Measurements from ENCODE around the gene FXYD6. TPM values are rescaled to one million over a fixed set of nuclear protein-coding genes. Genes with fewer than 3 reads are reported as not detected.

Gene FXYD6
- total and polyA plus RNA-seq, 9 of the 15 experiments (the other 6 are each of a cell fraction or from before 2014, with no cell fraction given): 0.07 to 0.35 TPM; not detected in 7

DNA sequence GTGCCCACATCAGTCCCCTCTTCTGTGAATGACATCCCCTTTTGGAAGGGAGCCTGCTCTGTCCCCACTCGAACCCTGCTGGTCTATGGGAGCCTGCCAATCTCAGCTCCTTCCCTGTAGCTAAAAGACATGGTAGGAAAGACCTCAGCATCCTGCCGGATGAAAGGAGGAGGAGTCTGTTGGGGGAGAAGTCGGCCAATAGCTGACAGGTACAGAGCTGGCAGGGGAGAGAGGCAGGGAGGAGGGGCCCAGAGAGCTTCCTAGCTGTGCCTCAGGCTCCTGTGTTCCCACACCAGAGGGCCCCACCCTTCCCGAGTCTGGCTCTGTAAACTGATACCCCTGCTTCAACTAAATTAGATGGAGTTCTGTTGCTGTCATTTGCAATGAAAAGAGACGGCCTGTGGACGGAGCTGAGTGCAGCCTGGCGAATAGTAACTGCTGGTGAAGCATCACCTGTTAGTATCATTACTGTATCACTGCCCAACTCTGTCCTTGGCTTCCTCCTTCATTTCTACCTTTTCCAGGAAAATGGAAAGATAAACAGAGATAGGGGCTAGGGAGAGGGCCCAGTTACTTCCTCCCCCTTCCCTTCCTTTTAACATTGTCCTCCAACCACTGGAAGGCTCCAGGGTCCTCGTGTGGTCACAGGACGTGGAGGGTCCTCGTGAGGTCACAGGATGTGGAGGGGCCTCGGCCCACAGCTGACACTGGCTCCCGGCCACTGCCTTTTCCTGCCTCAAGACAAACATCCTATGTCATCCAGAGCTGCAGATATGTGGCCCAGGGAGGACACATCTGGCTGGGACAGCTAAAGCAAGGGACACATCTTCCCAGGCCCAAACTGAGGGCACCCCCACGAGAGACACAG, 15.1 kb downstream of the FXYD6 start:
- H3K9me3 ChIP-seq (replicated peaks; ENCODE audit: control insufficient read depth, insufficient read depth, low read depth, low read length): no peaks in the 10 kb centered on the region
- no peaks in the 10 kb centered on the region for H3K9me1 ChIP-seq (ENCODE audit: control insufficient read depth, insufficient read depth, low read length)
- CTCF ChIA-PET (ENCODE audit: low intra/inter-chr PET ratio): no interaction called here
- no peaks in the 10 kb centered on the region for H3K4me1 ChIP-seq (replicated peaks in 1 of 2; ENCODE audit: control insufficient read depth in 2 of 2, insufficient read depth in 2 of 2, low read length in 2 of 2)
- peak overlapping the region in 1 of 2 experiments; percentile 1; a peak in 1 of 4 replicates for H3K9ac ChIP-seq (ENCODE audit: insufficient read depth in 1 of 2, low read depth in 2 of 2, low read length in 2 of 2)
- in situ Hi-C loops (cut with MboI): no loop called here
- WGBS (ENCODE audit: insufficient coverage, low coverage, missing lambda C conversion rate): 3% methylated on average over 13 of the region's 13 CpGs
- 0 out of 2 replicates have a peak, but pooled peaks cover 3% of the 10 kb centered on the region for H4K20me1 ChIP-seq (replicated peaks; ENCODE audit: control insufficient read depth, insufficient read depth, low read length)
- no TSS peak for BruUV-seq (replicated peaks)
- peak; percentile 81 for ATAC-seq
- no peak overlapping the region for H3K4me3 ChIP-seq
- no peak overlapping the region for H3K27ac ChIP-seq (ENCODE audit: extremely low read depth, low read depth, low read length)
- H2AFZ ChIP-seq (ENCODE audit: low read depth, low read length): no peak overlapping the region
- no peaks in the 10 kb centered on the region for H3K79me2 ChIP-seq (ENCODE audit: control insufficient read depth, insufficient read depth, low read length)
- no peak for FAIRE-seq
- no peak overlapping the region for H3K4me2 ChIP-seq (ENCODE audit: insufficient read depth, low read length)
- no peaks in the 10 kb centered on the region for H3K36me3 ChIP-seq (ENCODE audit: control insufficient read depth, insufficient read depth, low read length)
- peaks cover 15 to 66% of the 10 kb centered on the region in 2 experiments; a peak in 4 of 5 replicates for H3K27me3 ChIP-seq (ENCODE audit: control insufficient read depth in 2 of 2, insufficient read depth in 2 of 2, low read length in 2 of 2)
- peak in 1 of 4 experiments; percentile 19 for DNase-seq (ENCODE audit: extremely low read depth in 1 of 4, low spot score in 3 of 4)
- intact Hi-C loops (cut with micrococcal nuclease): no loop called here
- POLR2A ChIA-PET: interaction anchor here (0.7 to 1.8 kb wide), 4 partner anchors 8 to 36 kb away, joined by 3 to 7 read pairs (median 4); no protein-coding TSS in a partner anchor
- TF ChIP-seq ZNF41 (CRISPR knock-in tag; conservative IDR thresholded peaks at IDR 0.05) (no peak), ZBTB17 (CRISPR knock-in tag; IDR thresholded peaks at IDR 0.05) (no peak), POLR3G (IDR thresholded peaks at IDR 0.05; ENCODE audit: extremely low read depth, insufficient read length, insufficient replicate concordance) (no peak), ZNF79 (CRISPR knock-in tag; IDR thresholded peaks at IDR 0.05; ENCODE audit: low read depth) (no peak), DIDO1 (tag; IDR thresholded peaks at IDR 0.05; ENCODE audit: low read depth) (no peak), DNMT1 (IDR thresholded peaks at IDR 0.05) (no peak), MAFK (IDR thresholded peaks at IDR 0.05; ENCODE audit: low read length) (no peak), XRCC5 (IDR thresholded peaks at IDR 0.05; ENCODE audit: low read depth, low read length) (no peak), MECOM (CRISPR knock-in tag; IDR thresholded peaks at IDR 0.05) (no peak)
- TF ChIP-seq, protein P1, sequence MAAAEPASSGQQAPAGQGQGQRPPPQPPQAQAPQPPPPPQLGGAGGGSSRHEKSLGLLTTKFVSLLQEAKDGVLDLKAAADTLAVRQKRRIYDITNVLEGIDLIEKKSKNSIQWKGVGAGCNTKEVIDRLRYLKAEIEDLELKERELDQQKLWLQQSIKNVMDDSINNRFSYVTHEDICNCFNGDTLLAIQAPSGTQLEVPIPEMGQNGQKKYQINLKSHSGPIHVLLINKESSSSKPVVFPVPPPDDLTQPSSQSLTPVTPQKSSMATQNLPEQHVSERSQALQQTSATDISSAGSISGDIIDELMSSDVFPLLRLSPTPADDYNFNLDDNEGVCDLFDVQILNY (CRISPR knock-in tag; IDR thresholded peaks at IDR 0.05): no peak
- TF ChIP-seq, protein P2, sequence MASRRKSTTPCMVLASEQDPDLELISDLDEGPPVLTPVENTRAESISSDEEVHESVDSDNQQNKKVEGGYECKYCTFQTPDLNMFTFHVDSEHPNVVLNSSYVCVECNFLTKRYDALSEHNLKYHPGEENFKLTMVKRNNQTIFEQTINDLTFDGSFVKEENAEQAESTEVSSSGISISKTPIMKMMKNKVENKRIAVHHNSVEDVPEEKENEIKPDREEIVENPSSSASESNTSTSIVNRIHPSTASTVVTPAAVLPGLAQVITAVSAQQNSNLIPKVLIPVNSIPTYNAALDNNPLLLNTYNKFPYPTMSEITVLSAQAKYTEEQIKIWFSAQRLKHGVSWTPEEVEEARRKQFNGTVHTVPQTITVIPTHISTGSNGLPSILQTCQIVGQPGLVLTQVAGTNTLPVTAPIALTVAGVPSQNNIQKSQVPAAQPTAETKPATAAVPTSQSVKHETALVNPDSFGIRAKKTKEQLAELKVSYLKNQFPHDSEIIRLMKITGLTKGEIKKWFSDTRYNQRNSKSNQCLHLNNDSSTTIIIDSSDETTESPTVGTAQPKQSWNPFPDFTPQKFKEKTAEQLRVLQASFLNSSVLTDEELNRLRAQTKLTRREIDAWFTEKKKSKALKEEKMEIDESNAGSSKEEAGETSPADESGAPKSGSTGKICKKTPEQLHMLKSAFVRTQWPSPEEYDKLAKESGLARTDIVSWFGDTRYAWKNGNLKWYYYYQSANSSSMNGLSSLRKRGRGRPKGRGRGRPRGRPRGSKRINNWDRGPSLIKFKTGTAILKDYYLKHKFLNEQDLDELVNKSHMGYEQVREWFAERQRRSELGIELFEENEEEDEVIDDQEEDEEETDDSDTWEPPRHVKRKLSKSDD (conservative IDR thresholded peaks at IDR 0.05; ENCODE audit: low read length): no peak
- TF ChIP-seq, protein P3, sequence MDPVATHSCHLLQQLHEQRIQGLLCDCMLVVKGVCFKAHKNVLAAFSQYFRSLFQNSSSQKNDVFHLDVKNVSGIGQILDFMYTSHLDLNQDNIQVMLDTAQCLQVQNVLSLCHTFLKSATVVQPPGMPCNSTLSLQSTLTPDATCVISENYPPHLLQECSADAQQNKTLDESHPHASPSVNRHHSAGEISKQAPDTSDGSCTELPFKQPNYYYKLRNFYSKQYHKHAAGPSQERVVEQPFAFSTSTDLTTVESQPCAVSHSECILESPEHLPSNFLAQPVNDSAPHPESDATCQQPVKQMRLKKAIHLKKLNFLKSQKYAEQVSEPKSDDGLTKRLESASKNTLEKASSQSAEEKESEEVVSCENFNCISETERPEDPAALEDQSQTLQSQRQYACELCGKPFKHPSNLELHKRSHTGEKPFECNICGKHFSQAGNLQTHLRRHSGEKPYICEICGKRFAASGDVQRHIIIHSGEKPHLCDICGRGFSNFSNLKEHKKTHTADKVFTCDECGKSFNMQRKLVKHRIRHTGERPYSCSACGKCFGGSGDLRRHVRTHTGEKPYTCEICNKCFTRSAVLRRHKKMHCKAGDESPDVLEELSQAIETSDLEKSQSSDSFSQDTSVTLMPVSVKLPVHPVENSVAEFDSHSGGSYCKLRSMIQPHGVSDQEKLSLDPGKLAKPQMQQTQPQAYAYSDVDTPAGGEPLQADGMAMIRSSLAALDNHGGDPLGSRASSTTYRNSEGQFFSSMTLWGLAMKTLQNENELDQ (CRISPR knock-in tag; IDR thresholded peaks at IDR 0.05; ENCODE audit: borderline replicate concordance): no peak
- TF ChIP-seq, protein P4, sequence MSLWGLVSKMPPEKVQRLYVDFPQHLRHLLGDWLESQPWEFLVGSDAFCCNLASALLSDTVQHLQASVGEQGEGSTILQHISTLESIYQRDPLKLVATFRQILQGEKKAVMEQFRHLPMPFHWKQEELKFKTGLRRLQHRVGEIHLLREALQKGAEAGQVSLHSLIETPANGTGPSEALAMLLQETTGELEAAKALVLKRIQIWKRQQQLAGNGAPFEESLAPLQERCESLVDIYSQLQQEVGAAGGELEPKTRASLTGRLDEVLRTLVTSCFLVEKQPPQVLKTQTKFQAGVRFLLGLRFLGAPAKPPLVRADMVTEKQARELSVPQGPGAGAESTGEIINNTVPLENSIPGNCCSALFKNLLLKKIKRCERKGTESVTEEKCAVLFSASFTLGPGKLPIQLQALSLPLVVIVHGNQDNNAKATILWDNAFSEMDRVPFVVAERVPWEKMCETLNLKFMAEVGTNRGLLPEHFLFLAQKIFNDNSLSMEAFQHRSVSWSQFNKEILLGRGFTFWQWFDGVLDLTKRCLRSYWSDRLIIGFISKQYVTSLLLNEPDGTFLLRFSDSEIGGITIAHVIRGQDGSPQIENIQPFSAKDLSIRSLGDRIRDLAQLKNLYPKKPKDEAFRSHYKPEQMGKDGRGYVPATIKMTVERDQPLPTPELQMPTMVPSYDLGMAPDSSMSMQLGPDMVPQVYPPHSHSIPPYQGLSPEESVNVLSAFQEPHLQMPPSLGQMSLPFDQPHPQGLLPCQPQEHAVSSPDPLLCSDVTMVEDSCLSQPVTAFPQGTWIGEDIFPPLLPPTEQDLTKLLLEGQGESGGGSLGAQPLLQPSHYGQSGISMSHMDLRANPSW (CRISPR knock-in tag; IDR thresholded peaks at IDR 0.05): no peak

All from K562 (cell line).